NCI-H2107 treated with DMSO at 0.1 percent for 48 hours (cell line): Measurements from ENCODE around the gene MATK.
"Not testable (repeated sequence)": the region's sequence is repeated elsewhere in the genome, so short reads cannot be mapped to it uniquely, and the experiment has no call there.

Experiments used
- DNase-seq: peaks from one replicate; lab custom pipeline; 2025; ENCODE audit not compliant: unreplicated experiment; lab: John Stamatoyannopoulos, UW

MATK gene

GRCh38 chr19:3771906-3772455 is 14.2 kb downstream of the MATK start, which contains the start of gene RAX2:
Gene RAX2 (minus strand): TSS chr19:3772228. CDS start chr19:3771742, 486 bp downstream.
- DNase-seq = no peak

DNA sequence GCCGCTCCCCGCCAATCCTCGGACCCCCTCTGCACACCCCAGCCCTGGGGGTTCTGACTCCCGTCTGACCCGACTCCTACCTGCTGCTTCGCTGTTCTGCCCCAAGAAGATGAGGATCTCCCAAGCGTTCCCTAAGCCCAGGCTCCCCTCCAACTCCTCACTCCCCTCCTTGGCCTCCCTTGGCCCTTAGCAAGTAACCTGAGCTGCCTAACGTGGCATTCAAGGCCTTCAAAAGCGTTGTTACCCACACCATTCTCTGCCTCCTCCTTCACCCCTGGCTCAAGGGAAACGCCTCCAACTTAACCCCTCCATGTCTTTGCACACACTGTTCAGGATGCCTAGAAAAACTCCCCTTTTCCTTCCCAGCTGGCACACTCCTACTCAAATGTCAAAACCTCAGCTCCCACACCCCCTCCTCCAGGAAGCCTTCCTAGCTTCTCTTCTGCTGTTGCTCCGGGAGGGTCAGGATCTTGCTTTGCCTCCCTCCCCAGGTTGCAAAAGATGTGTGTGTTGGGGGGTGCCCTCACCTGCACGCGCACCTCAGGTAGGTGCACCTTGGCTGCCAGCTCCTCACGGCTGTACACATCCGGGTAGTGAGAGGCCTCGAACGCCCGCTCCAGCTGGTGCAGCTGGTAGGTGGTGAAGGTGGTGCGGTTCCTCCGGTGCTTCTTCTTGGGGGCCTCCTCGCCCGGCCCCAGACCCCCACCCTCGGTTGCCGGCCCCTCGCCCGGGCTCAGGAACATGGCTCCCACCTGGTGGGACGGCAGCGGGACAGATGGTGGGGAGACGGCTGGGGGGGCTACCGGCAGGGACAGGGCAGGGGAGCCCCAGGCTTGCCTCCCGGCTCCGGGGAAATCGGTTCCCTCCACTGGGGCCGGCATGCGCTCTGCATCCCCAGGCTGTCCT is 14.9 kb downstream of the MATK start:
- no peak for DNase-seq

- no peak for DNase-seq
Measured at GRCh38 chr19:3770136-3770999, 15.8 kb downstream of the MATK start.

GRCh38 chr19:3769494-3769893 is 16.7 kb downstream of the MATK start:
- no peak for DNase-seq

DNA sequence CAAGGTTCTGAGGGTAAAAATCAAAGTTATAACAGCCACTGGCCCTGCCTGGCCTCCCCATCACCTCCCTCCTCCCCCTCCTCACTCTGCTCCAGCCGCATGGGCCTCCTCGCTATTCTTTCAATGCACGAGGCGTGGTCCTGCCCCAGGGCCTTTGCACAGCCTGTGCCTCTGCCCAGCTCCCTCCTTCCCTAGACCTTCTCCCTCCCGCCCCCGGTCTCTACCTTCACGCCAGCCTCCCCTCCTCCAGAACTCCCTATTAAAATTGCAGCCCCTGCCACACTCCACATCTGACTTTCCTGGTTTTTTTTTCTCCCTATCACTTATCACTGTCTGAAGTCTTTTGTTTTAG is 17.5 kb downstream of the MATK start:
- DNase-seq = no peak

- no peak for DNase-seq
Measured at GRCh38 chr19:3768015-3768747, 18.0 kb downstream of the MATK start.

GRCh38 chr19:3767050-3767449 is 19.1 kb downstream of the MATK start:
- DNase-seq = no peak

GRCh38 chr19:3766520-3766919 is 19.7 kb downstream of the MATK start:
- no peak for DNase-seq

DNA sequence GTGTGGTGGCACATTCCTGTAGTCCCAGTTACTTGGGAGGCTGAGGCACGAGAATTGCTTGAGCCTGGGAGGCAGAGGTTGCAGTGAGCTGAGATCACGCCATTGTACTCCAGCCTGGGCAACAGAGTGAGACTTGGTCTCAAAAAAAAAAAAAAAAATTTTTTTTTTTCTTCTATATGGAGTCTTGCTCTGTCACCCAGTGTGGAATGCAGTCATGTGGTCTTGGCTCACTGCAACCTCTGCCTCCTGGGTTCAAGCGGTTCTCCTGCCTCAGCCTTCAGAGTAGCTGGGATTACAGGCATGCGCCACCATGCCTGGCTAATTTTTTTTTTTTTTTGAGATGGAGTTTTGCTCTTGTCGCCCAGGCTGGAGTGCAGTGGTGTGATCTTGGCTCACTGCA is 20.4 kb downstream of the MATK start:
- not testable (repeated sequence) for DNase-seq

DNA sequence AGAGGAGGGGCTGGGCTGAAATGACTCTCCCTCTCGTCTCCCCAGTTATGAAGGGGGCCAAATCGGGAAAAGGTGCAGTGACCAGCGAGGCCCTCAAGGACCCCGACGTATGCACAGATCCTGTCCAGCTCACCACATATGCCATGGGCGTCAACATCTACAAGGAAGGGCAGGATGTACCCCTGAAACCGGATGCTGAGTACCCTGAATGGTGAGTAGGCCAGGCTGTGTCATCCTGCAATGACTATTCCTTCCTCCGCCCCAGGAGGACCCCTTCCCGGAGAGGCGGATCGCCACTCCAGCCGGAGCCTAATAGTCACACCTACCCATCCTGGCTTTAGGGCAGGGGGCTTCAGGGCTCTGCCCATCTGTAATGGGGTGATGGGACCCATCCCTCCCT is 21.1 kb downstream of the MATK start:
- DNase-seq = no peak

DNA sequence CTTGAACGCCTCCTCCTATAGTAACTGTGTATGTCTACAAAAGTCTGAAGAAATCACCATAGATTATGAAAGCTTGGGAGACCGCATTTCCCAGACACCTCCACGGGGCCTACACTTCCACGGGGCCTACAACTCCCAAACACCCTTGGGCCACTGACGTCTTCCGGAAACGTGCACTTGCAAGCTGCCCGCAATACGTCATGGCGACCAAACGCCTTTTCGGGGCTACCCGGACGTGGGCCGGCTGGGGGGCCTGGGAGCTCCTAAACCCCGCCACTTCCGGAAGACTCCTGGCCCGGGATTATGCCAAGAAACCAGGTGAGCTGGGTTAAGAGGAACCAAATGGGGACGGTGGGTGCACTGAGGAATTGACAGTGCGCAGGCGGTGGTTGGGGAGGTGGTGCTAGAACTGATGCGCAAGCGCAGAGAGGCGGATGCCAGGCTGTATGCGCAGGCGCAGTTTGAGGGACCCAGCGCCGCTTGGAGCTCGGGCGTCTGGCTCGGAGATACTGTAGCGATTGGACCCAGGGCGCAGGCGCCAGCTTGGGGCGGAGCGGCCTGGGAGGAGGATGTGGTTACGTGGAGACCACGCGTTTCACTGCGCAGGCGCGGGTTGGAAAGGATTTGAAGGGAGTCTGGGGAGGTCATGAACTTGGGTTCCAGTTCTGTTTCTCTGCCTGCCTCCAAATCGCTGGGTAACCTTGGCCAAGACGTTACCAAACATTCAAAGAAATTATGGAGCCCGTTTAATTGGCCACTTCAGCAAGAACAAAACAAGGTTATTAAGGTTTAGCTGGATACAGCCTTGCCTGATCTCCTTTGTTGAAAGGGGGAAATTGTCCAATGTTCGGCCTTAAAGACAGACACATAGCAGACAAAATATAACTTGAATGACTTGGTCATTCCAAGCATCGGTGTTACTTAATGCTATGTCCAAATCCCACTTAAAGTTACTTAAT is 23.4 kb downstream of the MATK start, which contains the start of gene MRPL54:
TSS of gene MRPL54 (plus strand) at position 182 of the 959 bp plus-strand sequence. CDS start at position 201, 19 bp downstream.
- peak; percentile 96 for DNase-seq

DNA sequence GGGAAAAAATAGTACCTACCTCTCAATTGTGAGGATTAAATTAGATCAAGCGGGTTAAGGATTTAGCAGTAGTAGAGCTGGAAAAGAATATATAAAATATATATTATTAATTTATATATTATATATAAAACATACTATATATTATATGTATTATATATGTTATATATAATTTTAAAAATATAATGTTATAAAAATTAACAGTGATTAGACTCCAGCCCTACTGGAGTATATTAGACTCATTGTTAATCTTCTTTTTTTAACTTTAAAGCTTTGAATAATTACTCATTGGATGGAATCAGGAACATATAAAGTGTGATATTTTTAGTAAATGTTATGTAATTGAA is 24.1 kb downstream of the MATK start:
- no peak for DNase-seq

GRCh38 chr19:3761382-3762129 is 24.6 kb downstream of the MATK start, which contains the start of gene APBA3:
Gene APBA3 (minus strand): TSS chr19:3761692. CDS start chr19:3760264, 1,428 bp downstream.
- peak; percentile 48 for DNase-seq

DNA sequence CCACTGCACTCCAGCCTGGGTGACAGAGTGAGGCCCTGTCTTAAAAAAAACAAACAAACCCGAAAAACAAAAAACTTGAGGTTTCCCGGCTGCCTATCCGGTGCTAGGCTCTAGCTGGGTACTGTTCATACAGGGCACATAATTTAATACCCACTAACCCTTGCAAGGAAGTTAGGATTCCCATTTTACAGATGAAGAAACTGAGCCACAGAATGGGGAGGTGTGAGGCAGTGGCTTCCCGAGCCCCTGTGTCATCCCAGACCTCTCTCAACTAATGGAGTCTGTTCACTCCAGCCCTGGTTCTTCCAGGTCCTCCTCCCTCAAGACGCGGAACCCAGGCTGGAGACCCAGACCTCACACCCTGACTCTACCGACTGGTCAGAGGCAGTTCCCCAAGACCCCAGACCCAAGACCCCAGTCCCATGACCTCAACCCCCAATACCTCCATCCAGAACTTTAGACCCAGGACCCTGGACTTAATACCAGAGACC is 25.3 kb downstream of the MATK start:
- peak; percentile 2 for DNase-seq

DNA sequence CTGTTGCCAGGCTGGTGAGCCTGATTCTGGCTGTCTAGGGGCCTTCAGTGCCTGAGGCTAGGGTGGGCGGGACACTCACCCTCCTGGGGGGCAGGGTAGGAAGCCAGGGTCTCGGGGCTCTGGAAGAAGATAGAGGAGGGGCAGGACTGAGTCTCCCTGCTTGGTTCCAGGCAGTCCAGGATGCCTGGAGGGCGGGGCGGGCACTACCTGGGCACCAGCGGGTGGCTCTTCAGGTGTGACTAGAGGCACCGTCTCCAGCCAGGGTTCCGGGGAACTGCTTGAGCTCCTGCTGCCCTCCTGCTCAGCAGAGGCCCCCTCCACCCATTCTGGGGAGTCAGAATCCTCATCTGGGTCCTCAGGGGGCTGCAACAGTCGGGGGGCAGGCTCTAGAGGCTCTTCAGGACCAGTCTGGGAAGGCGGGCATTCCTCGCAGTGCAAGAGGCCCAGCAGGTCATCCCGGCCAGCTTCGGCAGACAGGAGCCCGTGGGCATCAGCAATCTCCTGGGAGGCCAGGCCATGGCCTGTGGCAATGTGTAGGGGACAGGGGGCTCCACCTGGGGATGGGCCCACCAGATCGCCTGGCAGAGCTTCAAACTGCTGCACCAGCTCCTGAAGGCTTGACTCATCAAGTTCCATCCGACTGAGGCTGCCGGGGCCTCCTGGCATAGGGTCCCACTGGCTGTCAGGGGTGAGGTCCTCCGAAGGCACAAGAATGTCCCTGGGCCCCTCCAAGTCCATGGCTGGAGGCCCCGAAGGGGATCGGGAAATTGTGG is 26.5 kb downstream of the MATK start:
- DNase-seq = no peak

- DNase-seq = not testable (repeated sequence)
Measured at GRCh38 chr19:3758297-3758696, 27.9 kb downstream of the MATK start.

GRCh38 chr19:3757705-3758104 is 28.5 kb downstream of the MATK start:
- DNase-seq = not testable (repeated sequence)
